Stomach (tissue), 19 donors: ENCODE measurements around the gene FAM107B. TPM values are rescaled to one million over a fixed set of nuclear protein-coding genes. Genes with fewer than 3 reads are reported as not detected.
A peak's percentile ranks its signal among the peaks of the same experiment; 100 is the strongest.

Source experiments
- DNase-seq, 2 donors: peaks; one replicate each; pipeline versions ENCODE4 v3.0.0 to v3.0.0-alpha.2; 2013 to 2019
- H3K27ac ChIP-seq, 5 donors: fragments of 200-600 bp in 4 of 5; sonication (generic) in 4 of 5; one replicate each; pipeline ENCODE4 v1.5.1; 2013 to 2019; ENCODE audit warnings: mild to moderate bottlenecking in 1 of 5, moderate library complexity in 1 of 5
- H3K27me3 ChIP-seq, 3 donors: fragments of 200-600 bp; sonication (generic); one replicate each; pipeline ENCODE4 v1.5.1; 2017 to 2019; ENCODE audit warnings: mixed run types in 1 of 3
- H3K36me3 ChIP-seq, 4 donors: fragments of 200-600 bp; sonication (generic); 1 replicate in 3 of 4; 2 replicates in 1 of 4; pipeline ENCODE4 v1.5.1; 2016 to 2019
- H3K4me1 ChIP-seq, 4 donors: fragments of 200-600 bp; sonication (generic); one replicate each; pipeline ENCODE4 v1.5.1; 2016 to 2019
- H3K4me3 ChIP-seq, 4 donors: fragments of 200-600 bp; sonication (generic) in 3 of 4; one replicate each; pipeline ENCODE4 v1.5.1; 2016 to 2019; ENCODE audit warnings: mild to moderate bottlenecking in 1 of 4
- H3K9me3 ChIP-seq, 4 donors: fragments of 200-600 bp; sonication (generic); one replicate each; pipeline ENCODE4 v1.5.1; 2016 to 2019
- EP300 ChIP-seq: sonication (generic); formaldehyde crosslinking; IDR thresholded peaks from one replicate; pipeline ENCODE4 v1.6.1; 2017; ENCODE audit warnings: antibody characterized with exemption
- POLR2A ChIP-seq, 4 donors: fragments of 450-650 bp; IDR thresholded peaks; one replicate each; pipeline ENCODE4 v1.6.1; 2016; ENCODE audit warnings: antibody characterized with exemption in 4 of 4, control low read depth in 2 of 4, mild to moderate bottlenecking in 1 of 4, moderate library complexity in 1 of 4
- POLR2AphosphoS5 ChIP-seq, 3 donors: sonication (generic); formaldehyde crosslinking; IDR thresholded peaks; one replicate each; pipeline ENCODE4 v1.6.1; 2016; ENCODE audit warnings: antibody characterized with exemption in 3 of 3
- WGBS, 5 donors: extraction: QIAGEN DNeasy Blood & Tissue Kit in 3 of 5; methylation state at CpG; one replicate each; pipeline versions ENCODE4 v1.1.5 to v1.1.7; 2013 to 2018; 5-methylcytosine and 5-hydroxymethylcytosine counted together
- intact Hi-C: fragments of 100-400 bp; cut with DNase I; formaldehyde crosslinking; loops from one replicate; pipeline ENCODE4 v1.15.1; 2023; ENCODE audit warnings: low total_unique reads
- long read RNA-seq, 10 donors: transcript quantifications; one replicate each; lab custom pipeline, GENCODE V29; 2026
- polyA plus RNA-seq, 3 donors: library from polyadenylated mRNA; stranded (reverse); fragments of 200-250 nt; gene quantifications; one replicate each; pipeline ENCODE4 v1.2.3, GENCODE V29; 2013
- total RNA-seq, 5 donors: library from RNA; depleted of rRNA; stranded (reverse); fragments of >200 nt; gene quantifications; one replicate each; pipeline versions ENCODE4 v1.1.0 to v1.2.3, GENCODE V29; 2014 to 2016
- TF ChIP-seq, protein P1 (sequence below), 7 experiments: fragments of 450-650 bp in 4 of 7; fragments of 200-600 bp in 3 of 7; sonication (generic) in 3 of 7; IDR thresholded peaks; one replicate each; pipeline ENCODE4 v1.5.1; 2016 to 2019; ENCODE audit warnings: antibody characterized with exemption in 7 of 7, control low read depth in 2 of 7, mild to moderate bottlenecking in 1 of 7
- donor health status: healthy with polysubstance abuse.
- donor health status: Bipolar disorder and iron deficiency.
- donor health status: healthy.

FAM107B gene
- total RNA-seq = 100 to 1,000 TPM in 3 of 5 donors, 10 to 100 TPM in 2; 18.7 to 397 (median 205) TPM
- 100 to 1,000 TPM in 2 of 3 donors, 10 to 100 TPM in 1; 31.4 to 162 (median 158) TPM for polyA plus RNA-seq
- long read RNA-seq, donor 1, partial matches to known transcripts = 0 of 5 reads
- long read RNA-seq, donor 1, other reads (novel, unspliced or antisense) = 0 of 5 reads
- long read RNA-seq, donor 2, transcript FAM107B-211 (4 exons, 2,633 nt) = major isoform, 15 of 27 reads
- long read RNA-seq, donor 2, partial matches to known transcripts = 10 of 27 reads
- long read RNA-seq, donor 2, other reads (novel, unspliced or antisense) = 0 of 27 reads
- long read RNA-seq, donor 3, partial matches to known transcripts = 0 of 6 reads
- long read RNA-seq, donor 3, other reads (novel, unspliced or antisense) = 0 of 6 reads
- long read RNA-seq, donor 4 = 0 reads
- long read RNA-seq, donor 5, transcript FAM107B-211 (4 exons, 2,633 nt) = major isoform, 10 of 15 reads
- long read RNA-seq, donor 5, partial matches to known transcripts = 0 of 15 reads
- long read RNA-seq, donor 5, other reads (novel, unspliced or antisense) = 0 of 15 reads
- long read RNA-seq, donor 6, transcript FAM107B-211 (4 exons, 2,633 nt) = major isoform, 41 of 57 reads
- long read RNA-seq, donor 6, transcript FAM107B-205 (5 exons, 2,374 nt) = minor isoform, 8 of 57 reads
- long read RNA-seq, donor 6, partial matches to known transcripts = 6 of 57 reads
- long read RNA-seq, donor 6, other reads (novel, unspliced or antisense) = 0 of 57 reads
- long read RNA-seq, donor 7, transcript FAM107B-211 (4 exons, 2,633 nt) = major isoform, 15 of 20 reads
- long read RNA-seq, donor 7, partial matches to known transcripts = 0 of 20 reads
- long read RNA-seq, donor 7, other reads (novel, unspliced or antisense) = 0 of 20 reads
- long read RNA-seq, donor 8, transcript FAM107B-211 (4 exons, 2,633 nt) = major isoform, 22 of 29 reads
- long read RNA-seq, donor 8, partial matches to known transcripts = 0 of 29 reads
- long read RNA-seq, donor 8, other reads (novel, unspliced or antisense) = 0 of 29 reads
- long read RNA-seq, donor 9, transcript FAM107B-211 (4 exons, 2,633 nt) = major isoform, 15 of 33 reads
- long read RNA-seq, donor 9, transcript FAM107B-216 (2 exons, 568 nt) = minor isoform, 5 of 33 reads
- long read RNA-seq, donor 9, partial matches to known transcripts = 7 of 33 reads
- long read RNA-seq, donor 9, other reads (novel, unspliced or antisense) = 0 of 33 reads
- long read RNA-seq, donor 10, partial matches to known transcripts = 0 of 2 reads
- long read RNA-seq, donor 10, other reads (novel, unspliced or antisense) = 0 of 2 reads

DNA sequence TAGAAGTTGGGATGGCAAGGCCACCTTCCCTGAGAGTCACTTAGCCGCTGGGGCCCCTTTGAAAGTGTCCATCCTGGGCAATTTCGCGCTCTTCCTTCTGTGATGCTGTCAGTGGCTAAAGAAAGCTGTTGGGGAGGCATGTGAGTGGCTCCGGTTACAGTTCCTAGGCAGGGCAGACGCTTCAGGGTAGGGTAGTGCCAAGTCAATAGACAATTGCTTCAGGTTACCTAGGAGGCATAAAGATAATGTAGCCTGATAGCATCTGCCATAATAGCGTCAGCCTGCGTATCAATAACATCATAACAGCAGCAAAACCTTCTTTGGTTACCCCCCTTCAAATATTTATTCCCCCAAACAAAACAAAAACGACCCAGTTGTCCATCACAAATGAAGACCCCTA is at the start of gene FAM107B:
FAM107B (minus strand) TSS at position 101 of the 400 bp plus-strand sequence. CDS start 234 bp downstream, outside the sequence.
- DNase-seq = no peak
- peaks cover 0 to 18% (median 3%) of the 10 kb centered on the region in 4 donors for H3K4me1 ChIP-seq
- no peaks in the 10 kb centered on the region for H3K36me3 ChIP-seq
- no peaks in the 10 kb centered on the region for H3K27me3 ChIP-seq
- no peak within 1 kb of the TSS for H3K4me3 ChIP-seq
- TF ChIP-seq, protein P1, sequence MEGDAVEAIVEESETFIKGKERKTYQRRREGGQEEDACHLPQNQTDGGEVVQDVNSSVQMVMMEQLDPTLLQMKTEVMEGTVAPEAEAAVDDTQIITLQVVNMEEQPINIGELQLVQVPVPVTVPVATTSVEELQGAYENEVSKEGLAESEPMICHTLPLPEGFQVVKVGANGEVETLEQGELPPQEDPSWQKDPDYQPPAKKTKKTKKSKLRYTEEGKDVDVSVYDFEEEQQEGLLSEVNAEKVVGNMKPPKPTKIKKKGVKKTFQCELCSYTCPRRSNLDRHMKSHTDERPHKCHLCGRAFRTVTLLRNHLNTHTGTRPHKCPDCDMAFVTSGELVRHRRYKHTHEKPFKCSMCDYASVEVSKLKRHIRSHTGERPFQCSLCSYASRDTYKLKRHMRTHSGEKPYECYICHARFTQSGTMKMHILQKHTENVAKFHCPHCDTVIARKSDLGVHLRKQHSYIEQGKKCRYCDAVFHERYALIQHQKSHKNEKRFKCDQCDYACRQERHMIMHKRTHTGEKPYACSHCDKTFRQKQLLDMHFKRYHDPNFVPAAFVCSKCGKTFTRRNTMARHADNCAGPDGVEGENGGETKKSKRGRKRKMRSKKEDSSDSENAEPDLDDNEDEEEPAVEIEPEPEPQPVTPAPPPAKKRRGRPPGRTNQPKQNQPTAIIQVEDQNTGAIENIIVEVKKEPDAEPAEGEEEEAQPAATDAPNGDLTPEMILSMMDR (IDR thresholded peaks at IDR 0.05) = no peak
- TF ChIP-seq EP300 = no peak
- no peak for TF ChIP-seq POLR2AphosphoS5 (IDR thresholded peaks at IDR 0.05)
- TF ChIP-seq POLR2A (IDR thresholded peaks at IDR 0.05) = no peak
- H3K27ac ChIP-seq = peak within 1 kb of the TSS in 2 of 5 donors; percentile 20 to 48
- 87 to 91% (median 89%) methylated on average over 7 to 8 of the region's 8 CpGs for WGBS, 5 donors
- H3K9me3 ChIP-seq = no peaks in the 10 kb centered on the region
- intact Hi-C loops = no loop called here

GRCh38 chr10:14823966-14824365 is 49.3 kb upstream of the FAM107B start:
- TF ChIP-seq EP300 (no peak), POLR2A (IDR thresholded peaks at IDR 0.05) (no peak), POLR2AphosphoS5 (IDR thresholded peaks at IDR 0.05) (no peak)
- TF ChIP-seq, protein P1 (IDR thresholded peaks at IDR 0.05) = no peak
- no peaks in the 10 kb centered on the region for H3K27me3 ChIP-seq
- no peaks in the 10 kb centered on the region for H3K36me3 ChIP-seq
- intact Hi-C loops = loop anchor here (10.0 kb wide), 2 partner anchors 289 to 319 kb away; no protein-coding TSS in a partner anchor
- no peaks in the 10 kb centered on the region for H3K9me3 ChIP-seq
- no peak overlapping the region for H3K27ac ChIP-seq
- WGBS, 5 donors = 79 to 94% (median 91%) methylated on average over 3 of the region's 3 CpGs
- no peak overlapping the region for H3K4me3 ChIP-seq
- no peak for DNase-seq
- peaks cover 0 to 19% (median 1%) of the 10 kb centered on the region in 4 donors for H3K4me1 ChIP-seq

DNA sequence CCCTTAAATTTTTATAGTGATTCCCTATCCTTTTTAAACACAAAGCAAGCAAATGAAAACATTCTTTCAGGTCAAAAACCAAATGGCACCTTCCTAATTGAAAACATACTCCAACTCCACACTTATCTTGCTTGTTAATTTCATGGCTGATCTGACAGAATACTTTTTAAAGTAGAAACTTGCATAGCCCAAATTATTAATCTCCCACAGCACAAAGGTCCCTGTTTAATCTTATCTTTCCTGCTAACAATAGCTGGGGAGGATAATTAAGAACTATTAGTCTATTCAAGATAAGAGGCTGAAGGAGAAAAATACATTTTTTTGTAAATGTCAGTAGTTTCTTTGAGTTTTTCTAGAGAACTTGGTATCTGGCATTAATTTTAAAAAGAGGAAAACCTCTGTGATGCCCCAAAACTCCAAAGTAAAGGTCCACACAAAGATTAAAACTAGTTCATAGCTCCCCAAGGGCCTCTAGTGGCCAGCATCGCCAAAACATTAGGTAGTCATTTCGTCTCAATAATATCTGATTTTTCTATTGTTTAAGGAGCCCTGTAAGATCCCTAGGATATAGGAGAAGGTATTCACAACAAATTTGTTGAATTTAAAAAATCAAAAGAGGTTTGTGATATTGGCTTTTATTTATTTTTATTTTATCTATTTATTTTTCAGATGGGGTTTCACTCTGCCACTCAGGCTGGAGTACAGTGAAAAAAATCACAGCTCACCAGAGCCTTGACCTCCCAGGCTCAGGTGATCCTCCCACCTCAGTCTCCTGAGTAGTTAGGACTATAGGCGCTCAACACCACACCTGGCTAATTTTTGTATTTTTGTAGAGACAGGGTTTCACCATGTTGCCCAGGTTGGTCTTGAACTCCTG is 48.4 kb upstream of the FAM107B start:
- intact Hi-C loops = loop anchor here (10.0 kb wide), 2 partner anchors 288 to 318 kb away; no protein-coding TSS in a partner anchor
- H3K27ac ChIP-seq = no peak overlapping the region
- TF ChIP-seq, protein P1 (IDR thresholded peaks at IDR 0.05) = peak in 3 of 7 experiments; percentile 29 to 60 (median 46)
- TF ChIP-seq POLR2A (IDR thresholded peaks at IDR 0.05) = no peak
- no peak overlapping the region for H3K4me3 ChIP-seq
- 26 to 34% (median 27%) methylated on average over 3 of the region's 3 CpGs for WGBS, 5 donors
- DNase-seq = peak; percentile 31 to 72
- no peaks in the 10 kb centered on the region for H3K27me3 ChIP-seq
- no peaks in the 10 kb centered on the region for H3K36me3 ChIP-seq
- peaks cover 0 to 19% (median 1%) of the 10 kb centered on the region in 4 donors for H3K4me1 ChIP-seq
- no peaks in the 10 kb centered on the region for H3K9me3 ChIP-seq
